Smooth muscle cell of trachea (primary cell): ENCODE measurements around the gene AQP2. TPM values are rescaled to one million over a fixed set of nuclear protein-coding genes. Genes with fewer than 3 reads are reported as not detected.

ENCODE experiments used
- total RNA-seq: library from RNA; depleted of rRNA; stranded (reverse); fragments of >200 nt; gene quantifications from 2 replicates; pipeline ENCODE4 v1.2.1, GENCODE V29; 2014

Gene AQP2
- not detected in 2 replicates for total RNA-seq

GRCh38 chr12:49950273-49951251 is at the start of gene AQP2:
Gene AQP2 (plus strand): TSS chr12:49950737. CDS start chr12:49950831, 94 bp downstream.

GRCh38 chr12:49903700-49904423 is 46.7 kb upstream of the AQP2 start, which contains the start of gene FAIM2:
Gene FAIM2 (minus strand): TSS chr12:49903900. CDS start chr12:49903792, 108 bp downstream.

GRCh38 chr12:49961111-49961922 is 10.8 kb downstream of the AQP2 start, which contains the start of gene AQP5:
Gene AQP5 (plus strand): TSS chr12:49961872. CDS start chr12:49962018, 146 bp downstream.

GRCh38 chr12:49972641-49973360 is 22.3 kb downstream of the AQP2 start, which contains the start of gene AQP6:
Gene AQP6 (plus strand): TSS chr12:49972947. CDS start chr12:49973174, 227 bp downstream.

Other genes with a start within 250 kb of the AQP2 start
- gene FMNL3, start 243.3 kb upstream of the AQP2 start, total RNA-seq: 22.5 and 29.3 TPM in 2 replicates
- 453 and 812 TPM in 2 replicates for gene TMBIM6, start 209.2 kb upstream of the AQP2 start, total RNA-seq
- gene NCKAP5L, start 122.3 kb upstream of the AQP2 start, total RNA-seq: 18.6 and 22.3 TPM in 2 replicates
- gene BCDIN3D, start 107.6 kb upstream of the AQP2 start, total RNA-seq: 4.5 and 5.6 TPM in 2 replicates
- gene FAIM2, start 46.8 kb upstream of the AQP2 start, total RNA-seq: 2.6 and 8.4 TPM in 2 replicates
- gene AQP5, start 11.1 kb downstream of the AQP2 start, total RNA-seq: not detected in 2 replicates
- gene AQP6, start 22.2 kb downstream of the AQP2 start, total RNA-seq: not detected in 2 replicates
- 26.0 and 146 TPM in 2 replicates for gene RACGAP1, start 74.8 kb downstream of the AQP2 start, total RNA-seq
- 1.5 and 4.6 TPM in 2 replicates for gene ASIC1, start 106.9 kb downstream of the AQP2 start, total RNA-seq
- 36.9 and 40.6 TPM in 2 replicates for gene SMARCD1, start 134.6 kb downstream of the AQP2 start, total RNA-seq
- gene GPD1, start 153.3 kb downstream of the AQP2 start, total RNA-seq: under 0.01 TPM in 1 of 2 replicates, not detected in the other
- gene COX14, start 161.5 kb downstream of the AQP2 start, total RNA-seq: 26.0 and 29.4 TPM in 2 replicates
- gene CERS5, start 216.6 kb downstream of the AQP2 start, total RNA-seq: 27.3 and 37.4 TPM in 2 replicates